Testis (tissue), 2 donors: Measurements from ENCODE around the gene SLC2A5.

Experiments used
- POLR2A ChIP-seq: fragments of 450-650 bp; IDR thresholded peaks from one replicate; pipeline ENCODE4 v1.6.1; 2017; ENCODE audit warnings: antibody characterized with exemption, mild to moderate bottlenecking, moderate library complexity
- TF ChIP-seq, protein P1 (sequence below), 3 experiments: fragments of 450-650 bp in 2 of 3; fragments of 200-600 bp in 1 of 3; sonication (generic) in 1 of 3; IDR thresholded peaks; one replicate each; pipeline ENCODE4 v1.5.1; 2016 to 2019; ENCODE audit warnings: antibody characterized with exemption in 3 of 3, mild to moderate bottlenecking in 2 of 3, moderate library complexity in 1 of 3

GRCh38 chr1:9087411-9088125 lies 18.1 kb upstream of the SLC2A5 start:
- no peak for TF ChIP-seq POLR2A
- TF ChIP-seq, protein P1, sequence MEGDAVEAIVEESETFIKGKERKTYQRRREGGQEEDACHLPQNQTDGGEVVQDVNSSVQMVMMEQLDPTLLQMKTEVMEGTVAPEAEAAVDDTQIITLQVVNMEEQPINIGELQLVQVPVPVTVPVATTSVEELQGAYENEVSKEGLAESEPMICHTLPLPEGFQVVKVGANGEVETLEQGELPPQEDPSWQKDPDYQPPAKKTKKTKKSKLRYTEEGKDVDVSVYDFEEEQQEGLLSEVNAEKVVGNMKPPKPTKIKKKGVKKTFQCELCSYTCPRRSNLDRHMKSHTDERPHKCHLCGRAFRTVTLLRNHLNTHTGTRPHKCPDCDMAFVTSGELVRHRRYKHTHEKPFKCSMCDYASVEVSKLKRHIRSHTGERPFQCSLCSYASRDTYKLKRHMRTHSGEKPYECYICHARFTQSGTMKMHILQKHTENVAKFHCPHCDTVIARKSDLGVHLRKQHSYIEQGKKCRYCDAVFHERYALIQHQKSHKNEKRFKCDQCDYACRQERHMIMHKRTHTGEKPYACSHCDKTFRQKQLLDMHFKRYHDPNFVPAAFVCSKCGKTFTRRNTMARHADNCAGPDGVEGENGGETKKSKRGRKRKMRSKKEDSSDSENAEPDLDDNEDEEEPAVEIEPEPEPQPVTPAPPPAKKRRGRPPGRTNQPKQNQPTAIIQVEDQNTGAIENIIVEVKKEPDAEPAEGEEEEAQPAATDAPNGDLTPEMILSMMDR (IDR thresholded peaks at IDR 0.05) = no peak
